H1 (cell line): Measurements from ENCODE around the gene TNXB. TPM values are rescaled to one million over a fixed set of nuclear protein-coding genes. Genes with fewer than 3 reads are reported as not detected.

Experiments
- CTCF ChIA-PET: fragments of 300-600 bp; sonication (Branson Sonifier 250); formaldehyde crosslinking; loops from one replicate; lab custom pipeline; 2021; ENCODE audit not compliant: partially characterized antibody; lab: Charles Lee
- POLR2A ChIA-PET: fragments of 300-600 bp; sonication (Branson Sonifier 250); formaldehyde crosslinking; loops from one replicate; lab custom pipeline; 2021; ENCODE audit warnings: inconsistent platforms; ENCODE audit not compliant: partially characterized antibody; lab: Charles Lee
- DNase-seq, 2 experiments: peaks; one replicate each; pipeline versions ENCODE4 v3.0.0 to v3.0.0-alpha.2; 2010 to 2022; ENCODE audit warnings: low spot score in 2 of 2, low read depth in 1 of 2, mixed read lengths in 1 of 2
- FAIRE-seq: peaks from 2 replicates; lab custom pipeline; 2011; peaks lifted over from hg19 to GRCh38; lab: Jason Lieb, UNC
- H2AFZ ChIP-seq: 2 replicates; pipeline ENCODE4 v1.8.1; 2012; ENCODE audit warnings: low read length, inconsistent platforms
- H2AK5ac ChIP-seq: 2 replicates; pipeline ENCODE4 v1.6.1; 2013; ENCODE audit warnings: low read depth, low read length
- H2BK120ac ChIP-seq: replicated peaks from 2 replicates; pipeline ENCODE3; 2013; ENCODE audit warnings: low read depth, low read length, inconsistent platforms
- H2BK12ac ChIP-seq: 2 replicates; pipeline ENCODE4 v1.6.1; 2013; ENCODE audit warnings: low read depth, low read length
- H2BK15ac ChIP-seq: 2 replicates; pipeline ENCODE4 v1.6.1; 2013; ENCODE audit warnings: low read length
- H2BK20ac ChIP-seq: 2 replicates; pipeline ENCODE4 v1.6.1; 2013; ENCODE audit warnings: low read length
- H2BK5ac ChIP-seq: 2 replicates; pipeline ENCODE4 v1.6.1; 2013; ENCODE audit warnings: low read depth, low read length
- H3K14ac ChIP-seq: 2 replicates; pipeline ENCODE4 v1.6.1; 2013; ENCODE audit warnings: inconsistent platforms; ENCODE audit not compliant: insufficient read length
- H3K18ac ChIP-seq: 2 replicates; pipeline ENCODE4 v1.6.1; 2013; ENCODE audit warnings: low read length; ENCODE audit errors: extremely low read depth
- H3K23ac ChIP-seq: 2 replicates; pipeline ENCODE4 v1.6.1; 2013; ENCODE audit warnings: inconsistent platforms; ENCODE audit not compliant: insufficient read length
- H3K23me2 ChIP-seq: 2 replicates; pipeline ENCODE4 v1.6.1; 2013; ENCODE audit warnings: low read depth, low read length
- H3K27ac ChIP-seq: 2 replicates; pipeline ENCODE4 v1.6.1; 2011; ENCODE audit warnings: low read depth, low read length, inconsistent platforms
- H3K27me3 ChIP-seq, 4 experiments: replicated peaks in 1 of 4; 1 replicate in 1 of 4; 2 replicates in 3 of 4; pipeline versions ENCODE4 v1.6.1 to v1.8.1; 2011 to 2013; ENCODE audit warnings: low read length in 3 of 4, mild to moderate bottlenecking in 3 of 4, inconsistent platforms in 2 of 4, mixed read lengths in 2 of 4, moderate library complexity in 1 of 4; ENCODE audit not compliant: control insufficient read depth in 3 of 4, insufficient read depth in 3 of 4; ENCODE audit errors: extremely low read depth in 1 of 4
- H3K36me3 ChIP-seq, 4 experiments: 2 replicates each; pipeline versions ENCODE4 v1.6.1 to v1.8.1; 2011 to 2013; ENCODE audit warnings: mild to moderate bottlenecking in 4 of 4, low read length in 3 of 4, moderate library complexity in 2 of 4, control low read depth in 1 of 4, inconsistent platforms in 1 of 4; ENCODE audit not compliant: insufficient read depth in 4 of 4, control insufficient read depth in 2 of 4
- H3K4ac ChIP-seq: replicated peaks from 2 replicates; pipeline ENCODE3; 2013; ENCODE audit warnings: low read length, low read depth, mixed read lengths, inconsistent platforms; ENCODE audit not compliant: insufficient read length
- H3K4me1 ChIP-seq, 4 experiments: replicated peaks in 1 of 4; 1 replicate in 1 of 4; 2 replicates in 3 of 4; pipeline versions ENCODE4 v1.6.1 to v1.8.1; 2011 to 2013; ENCODE audit warnings: low read length in 3 of 4, inconsistent platforms in 2 of 4, mixed read lengths in 1 of 4; ENCODE audit not compliant: insufficient read depth in 4 of 4, control insufficient read depth in 3 of 4
- H3K4me2 ChIP-seq, 2 experiments: 2 replicates each; pipeline versions ENCODE4 v1.6.1 to v1.8.1; 2011 to 2013; ENCODE audit warnings: low read depth in 2 of 2, low read length in 2 of 2, control low read depth in 1 of 2, inconsistent platforms in 1 of 2, mild to moderate bottlenecking in 1 of 2; ENCODE audit not compliant: insufficient read depth in 1 of 2
- H3K4me3 ChIP-seq, 4 experiments: fragments of 200-600, 300-600 bp in 1 of 4; sonication (generic), shearing (Covaris generic), sonication (Bioruptor Twin) in 1 of 4; 2 replicates each; pipeline versions ENCODE4 v1.5.1 to v1.8.1; 2011 to 2016; ENCODE audit warnings: low read length in 4 of 4, low read depth in 3 of 4, control low read depth in 2 of 4, inconsistent platforms in 2 of 4, mild to moderate bottlenecking in 2 of 4, mixed read lengths in 1 of 4, moderate library complexity in 1 of 4; ENCODE audit not compliant: insufficient read depth in 2 of 4; ENCODE audit errors: extremely low read depth in 1 of 4
- H3K56ac ChIP-seq: replicated peaks from 2 replicates; pipeline ENCODE3; 2013; ENCODE audit warnings: low read depth, mild to moderate bottlenecking, mixed read lengths, low read length, inconsistent platforms; ENCODE audit not compliant: insufficient read length
- H3K79me1 ChIP-seq: 2 replicates; pipeline ENCODE4 v1.6.1; 2013; ENCODE audit warnings: low read depth, low read length, control low read depth
- H3K79me2 ChIP-seq, 2 experiments: 2 replicates each; pipeline versions ENCODE4 v1.6.1 to v1.8.1; 2012 to 2013; ENCODE audit warnings: low read length in 2 of 2, mild to moderate bottlenecking in 2 of 2, inconsistent platforms in 1 of 2; ENCODE audit not compliant: insufficient read depth in 2 of 2, control insufficient read depth in 1 of 2
- H3K9ac ChIP-seq, 4 experiments: replicated peaks in 1 of 4; 1 replicate in 1 of 4; 2 replicates in 3 of 4; pipeline versions ENCODE4 v1.6.1 to v1.8.1; 2011 to 2013; ENCODE audit warnings: low read depth in 3 of 4, low read length in 3 of 4, control low read depth in 2 of 4, mild to moderate bottlenecking in 2 of 4, moderate library complexity in 2 of 4, inconsistent platforms in 1 of 4; ENCODE audit errors: extremely low read depth in 1 of 4
- H3K9me3 ChIP-seq, 2 experiments: 2 replicates each; pipeline versions ENCODE4 v1.6.1 to v1.8.1; 2012 to 2013; ENCODE audit warnings: mild to moderate bottlenecking in 2 of 2, moderate library complexity in 2 of 2, control low read depth in 1 of 2, inconsistent platforms in 1 of 2, low read depth in 1 of 2, low read length in 1 of 2, mixed read lengths in 1 of 2; ENCODE audit not compliant: insufficient read depth in 2 of 2
- H4K20me1 ChIP-seq, 2 experiments: replicated peaks in 1 of 2; 2 replicates each; pipeline versions ENCODE3 to v1.8.1; 2011 to 2013; ENCODE audit warnings: inconsistent platforms in 2 of 2, low read length in 2 of 2, mild to moderate bottlenecking in 1 of 2; ENCODE audit not compliant: insufficient read depth in 2 of 2, control insufficient read depth in 1 of 2
- H4K5ac ChIP-seq: 2 replicates; pipeline ENCODE4 v1.6.1; 2013; ENCODE audit warnings: low read length, low read depth, mixed read lengths, inconsistent platforms; ENCODE audit not compliant: insufficient read length
- H4K8ac ChIP-seq: 2 replicates; pipeline ENCODE4 v1.8.0; 2013; ENCODE audit warnings: mild to moderate bottlenecking, moderate library complexity, low read length, inconsistent platforms; ENCODE audit not compliant: insufficient read depth; ENCODE audit errors: extremely low read depth
- H4K91ac ChIP-seq: replicated peaks from 2 replicates; pipeline ENCODE3; 2013; ENCODE audit warnings: low read length, mixed read lengths, inconsistent platforms; ENCODE audit not compliant: insufficient read length
- MAX ChIP-seq: IDR thresholded peaks from 2 replicates; pipeline ENCODE4 v1.6.1; 2012; ENCODE audit warnings: inconsistent platforms
- POLR2A ChIP-seq, 2 experiments: IDR thresholded peaks; 1 replicate in 1 of 2; 2 replicates in 1 of 2; pipeline ENCODE4 v1.6.1; 2011; ENCODE audit warnings: low read depth in 2 of 2, low read length in 2 of 2, mild to moderate bottlenecking in 2 of 2; ENCODE audit errors: control extremely low read depth in 1 of 2
- SIN3A ChIP-seq, 2 experiments: IDR thresholded peaks in 1 of 2; conservative IDR thresholded peaks in 1 of 2; 2 replicates each; pipeline ENCODE4 v1.6.1; 2011 to 2012; ENCODE audit warnings: low read length in 2 of 2, improper control_type of control experiment in 1 of 2, low read depth in 1 of 2, mild to moderate bottlenecking in 1 of 2
- WGBS, 2 experiments: shearing (Covaris generic) in 1 of 2; methylation state at CpG; one replicate each; pipeline versions ENCODE4 v1.1.6 to v1.1.7; 2013 to 2015; ENCODE audit warnings: low lambda C conversion rate in 2 of 2, mixed read lengths in 2 of 2, inconsistent platforms in 1 of 2, low coverage in 1 of 2, missing lambda C conversion rate in 1 of 2; ENCODE audit not compliant: insufficient replicate concordance in 2 of 2, insufficient coverage in 1 of 2, insufficient read length in 1 of 2; ENCODE audit errors: extremely low coverage in 1 of 2, missing lambda C conversion rate in 1 of 2; 5-methylcytosine and 5-hydroxymethylcytosine counted together
- polyA plus RNA-seq, 7 experiments: library from polyadenylated mRNA; depleted of rRNA in 3 of 7; stranded (reverse) in 5 of 7; unstranded in 2 of 7; fragments of >200 nt in 5 of 7; fragments of 200-250 nt in 2 of 7; gene quantifications; 1 replicate in 5 of 7; 2 replicates in 1 of 7; 4 replicates in 1 of 7; pipeline versions ENCODE4 v1.2.1 to v1.2.3, GENCODE V29; 2011 to 2013; ENCODE audit warnings: missing spikeins in 2 of 7, mixed read lengths in 2 of 7
- total RNA-seq: library from RNA; stranded (reverse); fragmentation: NEBNext Ultra II Directional; extraction: Animal tissue kit (Norgen Biotek cat#: 25700); gene quantifications from 2 replicates; pipeline ENCODE4 v1.2.1, GENCODE V29; 2021

Gene TNXB
- total and polyA plus RNA-seq, 2 of the 8 experiments (the other 6 are each of a cell fraction or from before 2014, with no cell fraction given): 3.1 to 4.8 TPM

GRCh38 chr6:32047539-32047854 lies 61.6 kb downstream of the TNXB start:
- H4K5ac ChIP-seq: no peak overlapping the region
- H3K4me2 ChIP-seq: no peak overlapping the region
- CTCF ChIA-PET: interaction anchor here (0.5 to 4.9 kb wide), 25 partner anchors 9 to 1511 kb away, joined by 3 to 38 read pairs (median 5); partner anchors contain the start of genes CFB, CYP21A2 and DXO
- TF ChIP-seq MAX: no peak
- no peak for TF ChIP-seq SIN3A (conservative IDR thresholded peaks at IDR 0.05 in 1 of 2, IDR thresholded peaks at IDR 0.05 in 1 of 2; ENCODE audit: low read depth in 1 of 2, low read length in 2 of 2)
- TF ChIP-seq POLR2A (IDR thresholded peaks at IDR 0.05; ENCODE audit: control extremely low read depth in 1 of 2, low read depth in 2 of 2, low read length in 2 of 2): no peak

More at GRCh38 chr6:32047539-32047854, 61.6 kb downstream of the TNXB start:
- no peak overlapping the region for H3K9ac ChIP-seq
- peak overlapping the region; percentile 72; the same call in 1 of the 2 replicates for H2BK15ac ChIP-seq
- FAIRE-seq: no peak
- peaks cover 1% of the 10 kb centered on the region; the same call in 1 of the 2 replicates for H3K23me2 ChIP-seq
- H2BK12ac ChIP-seq: peak overlapping the region; percentile 63; the same call in 1 of the 2 replicates
- H2BK5ac ChIP-seq: no peak overlapping the region; the same call in 1 of the 2 replicates
- H3K4me1 ChIP-seq: peaks cover 0 to 7% (median 4%) of the 10 kb centered on the region in 4 experiments; a peak in 4 of 7 replicates
- no peak overlapping the region for H3K4ac ChIP-seq
- H3K4me3 ChIP-seq: no peak overlapping the region
- H3K79me2 ChIP-seq: no peaks in the 10 kb centered on the region
- no peak overlapping the region for H3K14ac ChIP-seq
- H2AFZ ChIP-seq: no peak overlapping the region
- no peak overlapping the region for H3K23ac ChIP-seq
- no peak overlapping the region; the same call in 1 of the 2 replicates for H4K8ac ChIP-seq
- 89% methylated on average over 6 of the region's 6 CpGs; no CpG with 5 or more reads in 1 of the 2 experiments for WGBS, 2 experiments
- no peaks in the 10 kb centered on the region for H3K9me3 ChIP-seq
- H3K79me1 ChIP-seq: no peaks in the 10 kb centered on the region
- no peaks in the 10 kb centered on the region for H4K20me1 ChIP-seq
- no peaks in the 10 kb centered on the region for H3K36me3 ChIP-seq
- no peaks in the 10 kb centered on the region for H3K27me3 ChIP-seq
- H2AK5ac ChIP-seq: no peak overlapping the region
- H3K18ac ChIP-seq: no peak overlapping the region
- H3K56ac ChIP-seq: no peak overlapping the region
- H4K91ac ChIP-seq: no peak overlapping the region
- no peak overlapping the region for H2BK120ac ChIP-seq
- no peak for DNase-seq
- POLR2A ChIA-PET: interaction anchor here (0.6 to 3.1 kb wide), 4 partner anchors 28 to 122 kb away, joined by 3 to 14 read pairs (median 4); partner anchors contain the start of gene DXO
- H3K27ac ChIP-seq: no peak overlapping the region
- no peak overlapping the region for H2BK20ac ChIP-seq
